Neural progenitor cell (in vitro differentiated cells): ENCODE results near the gene ANGPTL2.

Source experiments
- EZH2 ChIP-seq: fragments of 200-600 bp; sonication (generic); IDR thresholded peaks from 2 replicates; pipeline ENCODE4 v1.6.1; 2017; ENCODE audit warnings: antibody characterized with exemption, mild to moderate bottlenecking, moderate library complexity
- EZH2phosphoT487 ChIP-seq: fragments of 200-600 bp; sonication (generic); IDR thresholded peaks from 2 replicates; pipeline ENCODE4 v1.6.1; 2017; ENCODE audit warnings: antibody characterized with exemption
- TF ChIP-seq, protein P1 (sequence below): fragments of 200-600 bp; sonication (generic); IDR thresholded peaks from 2 replicates; pipeline ENCODE4 v1.5.1; 2017; ENCODE audit warnings: antibody characterized with exemption, mild to moderate bottlenecking

DNA sequence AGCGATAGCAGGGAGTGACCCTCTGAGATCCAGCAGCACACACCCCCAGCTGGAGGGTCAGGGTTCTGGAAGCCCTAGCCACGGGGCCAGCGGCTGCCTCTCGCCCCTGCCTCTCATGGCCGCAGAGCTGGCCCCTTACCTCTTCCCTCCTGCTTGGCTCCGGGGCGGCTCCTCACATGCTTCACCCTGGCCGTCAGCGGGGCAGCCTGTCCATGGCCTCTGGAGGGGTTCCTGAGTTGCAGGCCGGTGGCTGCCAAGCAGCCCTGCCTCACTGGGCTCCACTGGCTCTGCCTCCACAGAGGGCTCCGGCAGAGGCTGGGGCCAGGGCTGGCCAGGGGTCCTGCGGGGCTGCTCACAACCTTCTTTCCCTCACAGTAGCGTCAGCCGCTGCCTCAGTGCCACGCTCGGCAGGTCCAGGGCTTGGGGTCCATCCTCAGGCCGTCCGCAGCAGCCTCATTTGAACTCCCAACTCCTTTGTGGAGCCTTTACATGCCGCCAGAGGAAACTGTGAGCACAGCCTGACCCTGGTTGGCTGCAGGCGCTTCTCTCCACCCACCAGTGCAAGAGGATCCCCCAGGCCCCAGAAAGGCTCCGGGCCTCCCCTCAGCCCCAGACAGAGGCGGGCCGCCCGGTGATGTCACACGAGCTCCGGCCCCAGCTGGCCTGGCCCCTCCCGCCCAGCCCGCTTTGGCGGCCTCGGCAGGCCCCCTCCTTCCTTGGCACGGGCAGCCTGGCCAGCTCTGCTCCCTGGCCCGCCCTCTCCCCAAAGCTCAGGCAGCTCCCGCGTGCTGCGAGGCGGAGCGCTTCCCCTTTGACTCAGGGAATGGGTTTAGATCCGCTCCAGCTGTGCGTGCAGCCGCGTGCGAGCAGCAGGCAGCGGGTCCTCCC, at the start of gene ANGPTL2:
- TF ChIP-seq, protein P1, sequence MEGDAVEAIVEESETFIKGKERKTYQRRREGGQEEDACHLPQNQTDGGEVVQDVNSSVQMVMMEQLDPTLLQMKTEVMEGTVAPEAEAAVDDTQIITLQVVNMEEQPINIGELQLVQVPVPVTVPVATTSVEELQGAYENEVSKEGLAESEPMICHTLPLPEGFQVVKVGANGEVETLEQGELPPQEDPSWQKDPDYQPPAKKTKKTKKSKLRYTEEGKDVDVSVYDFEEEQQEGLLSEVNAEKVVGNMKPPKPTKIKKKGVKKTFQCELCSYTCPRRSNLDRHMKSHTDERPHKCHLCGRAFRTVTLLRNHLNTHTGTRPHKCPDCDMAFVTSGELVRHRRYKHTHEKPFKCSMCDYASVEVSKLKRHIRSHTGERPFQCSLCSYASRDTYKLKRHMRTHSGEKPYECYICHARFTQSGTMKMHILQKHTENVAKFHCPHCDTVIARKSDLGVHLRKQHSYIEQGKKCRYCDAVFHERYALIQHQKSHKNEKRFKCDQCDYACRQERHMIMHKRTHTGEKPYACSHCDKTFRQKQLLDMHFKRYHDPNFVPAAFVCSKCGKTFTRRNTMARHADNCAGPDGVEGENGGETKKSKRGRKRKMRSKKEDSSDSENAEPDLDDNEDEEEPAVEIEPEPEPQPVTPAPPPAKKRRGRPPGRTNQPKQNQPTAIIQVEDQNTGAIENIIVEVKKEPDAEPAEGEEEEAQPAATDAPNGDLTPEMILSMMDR: no peak
- TF ChIP-seq EZH2: no peak
- TF ChIP-seq EZH2phosphoT487: no peak
